B cell (primary cell): ENCODE results near the gene EPS8L3. TPM values are rescaled to one million over a fixed set of nuclear protein-coding genes. Genes with fewer than 3 reads are reported as not detected.

Experiments used
- ATAC-seq: fragments of 200-7000 bp; cut with Tn5 transposase; one replicate; pipeline ENCODE4 v1.10.0; 2021; ENCODE audit warnings: low read depth, mild to moderate bottlenecking, moderate number of reproducible peaks, moderate library complexity
- CTCF ChIA-PET: fragments of 350-600 bp; sonication (Branson Sonifier 250); formaldehyde crosslinking; loops from one replicate; lab custom pipeline; 2021; ENCODE audit warnings: antibody characterized with exemption, inconsistent platforms; lab: Charles Lee
- POLR2A ChIA-PET: fragments of 350-600 bp; sonication (Branson Sonifier 250); formaldehyde crosslinking; loops from one replicate; lab custom pipeline; 2021; ENCODE audit warnings: antibody characterized with exemption; lab: Charles Lee
- DNase-seq: peaks from one replicate; pipeline ENCODE4 v3.0.0; 2013
- H2AFZ ChIP-seq: 2 replicates; pipeline ENCODE4 v1.6.1; 2012; ENCODE audit warnings: mild to moderate bottlenecking, low read depth, low read length; ENCODE audit not compliant: insufficient read depth, poor library complexity, severe bottlenecking
- H3K27ac ChIP-seq, 2 donors: 1 replicate in 1 of 2; 2 replicates in 1 of 2; pipeline ENCODE4 v1.5.1; 2012 to 2013; ENCODE audit warnings: low read length in 2 of 2, mild to moderate bottlenecking in 2 of 2, moderate library complexity in 1 of 2
- H3K27me3 ChIP-seq, 4 experiments: fragments of 200-600 bp in 1 of 4; sonication (generic) in 1 of 4; replicated peaks in 1 of 4; 1 replicate in 2 of 4; 2 replicates in 2 of 4; pipeline versions ENCODE4 v1.6.1 to v1.7.0; 2013 to 2016; ENCODE audit warnings: low read length in 3 of 4, mild to moderate bottlenecking in 2 of 4, mixed read lengths in 1 of 4, moderate library complexity in 1 of 4; ENCODE audit not compliant: insufficient read depth in 4 of 4, control insufficient read depth in 3 of 4; ENCODE audit errors: control extremely low read depth in 1 of 4
- H3K36me3 ChIP-seq, 2 experiments: replicated peaks in 1 of 2; 1 replicate in 1 of 2; 2 replicates in 1 of 2; pipeline versions ENCODE4 v1.6.1 to v1.7.1; 2013; ENCODE audit warnings: low read length in 1 of 2; ENCODE audit not compliant: insufficient read depth in 2 of 2, control insufficient read depth in 1 of 2; ENCODE audit errors: control extremely low read depth in 1 of 2, extremely low read depth in 1 of 2
- H3K4me1 ChIP-seq, 2 donors: fragments of 200-600 bp in 1 of 2; sonication (generic) in 1 of 2; 1 replicate in 1 of 2; 2 replicates in 1 of 2; pipeline versions ENCODE4 v1.5.1 to v1.6.1; 2013 to 2017; ENCODE audit warnings: low read length in 2 of 2; ENCODE audit not compliant: control insufficient read depth in 2 of 2, insufficient read depth in 2 of 2
- H3K4me2 ChIP-seq: replicated peaks from 2 replicates; pipeline ENCODE3; 2012; ENCODE audit warnings: mild to moderate bottlenecking, low read depth, low read length; ENCODE audit not compliant: poor library complexity, severe bottlenecking
- H3K4me3 ChIP-seq, 5 experiments: fragments of 200-600 bp in 1 of 5; sonication (generic) in 1 of 5; 1 replicate in 3 of 5; 2 replicates in 2 of 5; pipeline versions ENCODE4 v1.5.1 to v1.7.0; 2011 to 2016; ENCODE audit warnings: low read length in 4 of 5, mild to moderate bottlenecking in 4 of 5, low read depth in 2 of 5, control low read depth in 1 of 5, moderate library complexity in 1 of 5; ENCODE audit not compliant: insufficient read depth in 1 of 5; ENCODE audit errors: control extremely low read depth in 1 of 5, extremely low read depth in 1 of 5
- H3K79me2 ChIP-seq: fragments of 200-600 bp; sonication (generic); one replicate; pipeline ENCODE4 v1.6.0; 2016; ENCODE audit warnings: low read length; ENCODE audit not compliant: control insufficient read depth, insufficient read depth
- H3K9ac ChIP-seq: fragments of 200-600 bp; sonication (generic); 2 replicates; pipeline ENCODE4 v1.6.1; 2017; ENCODE audit warnings: mild to moderate bottlenecking, low read length, moderate library complexity
- H3K9me3 ChIP-seq, 3 donors: one replicate each; pipeline versions ENCODE4 v1.6.1 to v1.7.1; 2013; ENCODE audit warnings: low read length in 2 of 3; ENCODE audit not compliant: control insufficient read depth in 2 of 3, insufficient read depth in 1 of 3; ENCODE audit errors: control extremely low read depth in 1 of 3
- H4K20me1 ChIP-seq: 2 replicates; pipeline ENCODE4 v1.6.0; 2012; ENCODE audit warnings: mild to moderate bottlenecking, low read length; ENCODE audit not compliant: insufficient read depth, control insufficient read depth, poor library complexity, severe bottlenecking
- H3K27ac Mint-ChIP-seq: one replicate; pipeline ENCODE4 v1.8.0; 2021; ENCODE audit warnings: mixed read lengths
- H3K27me3 Mint-ChIP-seq: one replicate; pipeline ENCODE4 v1.8.0; 2021; ENCODE audit warnings: mixed read lengths
- H3K4me1 Mint-ChIP-seq: one replicate; pipeline ENCODE4 v1.8.0; 2021; ENCODE audit warnings: mixed read lengths
- H3K4me3 Mint-ChIP-seq: one replicate; pipeline ENCODE4 v1.8.0; 2021; ENCODE audit warnings: mixed read lengths
- H3K9me3 Mint-ChIP-seq: one replicate; pipeline ENCODE4 v1.8.0; 2022; ENCODE audit warnings: mixed read lengths; ENCODE audit not compliant: insufficient read depth
- EZH2 ChIP-seq: IDR thresholded peaks from 2 replicates; pipeline ENCODE4 v1.6.1; 2012; ENCODE audit warnings: borderline replicate concordance, low read depth, mild to moderate bottlenecking, moderate library complexity, low read length; ENCODE audit not compliant: insufficient read depth, poor library complexity, severe bottlenecking
- WGBS: methylation state at CpG from one replicate; pipeline ENCODE4 v1.1.5; 2013; ENCODE audit warnings: missing lambda C conversion rate; ENCODE audit not compliant: insufficient coverage; 5-methylcytosine and 5-hydroxymethylcytosine counted together
- intact Hi-C: fragments of 100-400 bp; cut with micrococcal nuclease; formaldehyde crosslinking; loops from one replicate; pipeline ENCODE4 v1.10.0; 2022
- polyA plus RNA-seq: library from polyadenylated mRNA; depleted of rRNA; stranded (reverse); fragments of >200 nt; gene quantifications from 2 replicates; pipeline ENCODE4 v1.2.3, GENCODE V29; 2012
- total RNA-seq, 2 donors: library from RNA; stranded (reverse); fragments of 120-200 nt in 1 of 2; gene quantifications; 1 replicate in 1 of 2; 2 replicates in 1 of 2; pipeline versions ENCODE4 v1.2.3 to v1.2.4, GENCODE V29; 2013 to 2022
- TF ChIP-seq, protein P1 (sequence below): fragments of 200-600 bp; IDR thresholded peaks from one replicate; pipeline ENCODE4 v1.8.0; 2022; ENCODE audit warnings: antibody characterized with exemption, mild to moderate bottlenecking

Gene EPS8L3
- total and polyA plus RNA-seq, 2 donors (not counting 1 experiment from before 2014, with no cell fraction given): not detected

- WGBS: 96% methylated on average over 3 of the region's 4 CpGs
- Histone ChIP-seq H3K36me3 (no peaks in the 10 kb centered on the region), H4K20me1 (no peaks in the 10 kb centered on the region), H3K79me2 (no peaks in the 10 kb centered on the region), H3K27me3 (no peaks in the 10 kb centered on the region), H2AFZ (no peak overlapping the region), H3K4me3 (no peak overlapping the region), H3K9me3 (no peaks in the 10 kb centered on the region), H3K4me1 (no peaks in the 10 kb centered on the region), H3K4me2 (no peak overlapping the region), H3K27ac (no peak overlapping the region), H3K9ac (no peak overlapping the region)
- ChIA-PET CTCF (no interaction called here), POLR2A (no interaction called here)
- no peak overlapping the region for H3K4me3 Mint-ChIP-seq
- peaks cover 15% of the 10 kb centered on the region for H3K27me3 Mint-ChIP-seq
- no peaks in the 10 kb centered on the region for H3K4me1 Mint-ChIP-seq
- DNase-seq: no peak
- intact Hi-C loops: no loop called here
- no peaks in the 10 kb centered on the region for H3K9me3 Mint-ChIP-seq
- ATAC-seq: no peak
- TF ChIP-seq, protein P1, sequence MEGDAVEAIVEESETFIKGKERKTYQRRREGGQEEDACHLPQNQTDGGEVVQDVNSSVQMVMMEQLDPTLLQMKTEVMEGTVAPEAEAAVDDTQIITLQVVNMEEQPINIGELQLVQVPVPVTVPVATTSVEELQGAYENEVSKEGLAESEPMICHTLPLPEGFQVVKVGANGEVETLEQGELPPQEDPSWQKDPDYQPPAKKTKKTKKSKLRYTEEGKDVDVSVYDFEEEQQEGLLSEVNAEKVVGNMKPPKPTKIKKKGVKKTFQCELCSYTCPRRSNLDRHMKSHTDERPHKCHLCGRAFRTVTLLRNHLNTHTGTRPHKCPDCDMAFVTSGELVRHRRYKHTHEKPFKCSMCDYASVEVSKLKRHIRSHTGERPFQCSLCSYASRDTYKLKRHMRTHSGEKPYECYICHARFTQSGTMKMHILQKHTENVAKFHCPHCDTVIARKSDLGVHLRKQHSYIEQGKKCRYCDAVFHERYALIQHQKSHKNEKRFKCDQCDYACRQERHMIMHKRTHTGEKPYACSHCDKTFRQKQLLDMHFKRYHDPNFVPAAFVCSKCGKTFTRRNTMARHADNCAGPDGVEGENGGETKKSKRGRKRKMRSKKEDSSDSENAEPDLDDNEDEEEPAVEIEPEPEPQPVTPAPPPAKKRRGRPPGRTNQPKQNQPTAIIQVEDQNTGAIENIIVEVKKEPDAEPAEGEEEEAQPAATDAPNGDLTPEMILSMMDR: no peak
- no peak for TF ChIP-seq EZH2
- H3K27ac Mint-ChIP-seq: no peak overlapping the region
Observed at GRCh38 chr1:109725510-109725909, 38.2 kb downstream of the EPS8L3 start.

DNA sequence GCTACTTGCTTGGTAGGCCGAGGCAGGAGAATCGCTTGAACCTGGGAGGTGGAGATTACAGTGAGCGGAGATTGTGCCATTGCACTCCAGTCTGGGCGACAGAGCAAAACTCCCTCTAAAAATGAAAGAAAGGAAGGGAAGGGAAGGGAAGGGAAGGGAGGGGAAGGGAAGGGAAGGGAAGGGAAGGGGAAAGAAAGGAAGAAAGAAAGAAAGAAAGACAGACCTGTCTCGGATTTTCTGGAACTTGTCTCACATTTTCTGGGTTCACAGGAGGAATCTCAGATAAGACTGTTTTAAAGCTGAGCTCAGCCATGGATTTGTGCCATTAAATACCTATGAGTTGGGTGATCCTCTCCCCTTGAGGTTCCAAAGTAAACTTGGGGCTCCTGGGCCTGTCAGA is 38.8 kb downstream of the EPS8L3 start:
- intact Hi-C loops: no loop called here
- ATAC-seq: no peak
- no peaks in the 10 kb centered on the region for H3K79me2 ChIP-seq
- ChIA-PET CTCF (no interaction called here), POLR2A (no interaction called here)
- no peak overlapping the region for H3K27ac Mint-ChIP-seq
- peaks cover 15% of the 10 kb centered on the region for H3K27me3 Mint-ChIP-seq
- H3K4me1 ChIP-seq: no peaks in the 10 kb centered on the region
- DNase-seq: no peak
- no peaks in the 10 kb centered on the region for H3K27me3 ChIP-seq
- H2AFZ ChIP-seq: no peak overlapping the region
- TF ChIP-seq EZH2: no peak
- TF ChIP-seq, protein P1: no peak
- H3K9ac ChIP-seq: no peak overlapping the region
- H3K4me2 ChIP-seq: no peak overlapping the region
- no peaks in the 10 kb centered on the region for H3K36me3 ChIP-seq
- no peaks in the 10 kb centered on the region for H3K9me3 Mint-ChIP-seq
- H3K4me3 Mint-ChIP-seq: no peak overlapping the region
- no peaks in the 10 kb centered on the region for H3K4me1 Mint-ChIP-seq
- WGBS: no CpG with 5 or more reads among the region's 5 CpGs
- no peaks in the 10 kb centered on the region for H3K9me3 ChIP-seq
- no peak overlapping the region for H3K4me3 ChIP-seq
- H3K27ac ChIP-seq: no peak overlapping the region
- H4K20me1 ChIP-seq: no peaks in the 10 kb centered on the region
